ENCODE data around the gene SPECC1L. TPM values are rescaled to one million over a fixed set of nuclear protein-coding genes. Genes with fewer than 3 reads are reported as not detected.

Gene SPECC1L
- total RNA-seq, 4 donors from 2014 or later = 42.2 to 45.1 (median 43.6) TPM

DNA sequence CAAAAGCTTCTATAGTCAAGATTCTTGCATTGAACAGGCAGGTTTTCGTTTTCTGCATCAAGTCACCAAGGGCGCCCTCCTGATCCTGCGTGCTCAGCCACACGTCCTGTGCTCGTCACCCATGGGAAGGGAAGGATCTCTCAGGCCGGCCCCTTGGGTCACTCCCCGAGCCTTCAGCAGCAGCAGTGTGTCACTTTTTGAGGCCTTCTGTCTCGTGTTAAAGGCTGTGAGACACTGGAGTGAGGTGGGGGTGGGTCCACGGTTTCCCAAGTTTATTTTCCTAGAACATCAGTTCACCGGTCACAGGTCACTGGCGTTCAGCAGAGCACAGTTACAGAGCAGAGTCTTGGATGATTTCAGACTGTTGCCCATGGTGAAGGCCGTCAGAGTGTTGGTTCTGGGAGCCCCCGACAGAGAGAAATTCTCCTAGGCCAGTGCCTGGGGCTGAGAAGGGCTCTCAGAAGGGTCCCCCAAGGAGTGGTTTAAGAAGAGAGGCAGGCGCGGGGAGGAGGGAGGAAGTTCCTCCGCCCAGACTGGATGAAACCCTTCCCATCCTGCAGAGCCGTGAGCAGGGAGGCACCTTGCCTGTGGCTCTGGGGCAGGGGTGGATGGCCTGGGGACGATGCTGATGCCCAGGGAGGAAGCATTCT, 143.2 kb downstream of the SPECC1L start:
- Histone ChIP-seq H3K27ac (peak overlapping the region in 1 of 4 donors; percentile 25), H3K9me3 (no peaks in the 10 kb centered on the region), H3K27me3 (no peaks in the 10 kb centered on the region), H3K36me3 (peaks cover 0 to 87% (median 10%) of the 10 kb centered on the region in 3 donors), H3K4me1 (no peaks in the 10 kb centered on the region), H3K4me3 (no peak overlapping the region)
- DNase-seq (ENCODE audit: low spot score in 2 of 2) = peak in 1 of 2 donors; percentile 13
- whole genome bisulfite sequencing, 2 donors = 72 to 82% methylated on average over 18 of the region's 18 CpGs
- TF ChIP-seq EP300 (IDR thresholded peaks at IDR 0.05) (no peak), POLR2A (IDR thresholded peaks at IDR 0.05) (no peak)
- TF ChIP-seq, protein P1, sequence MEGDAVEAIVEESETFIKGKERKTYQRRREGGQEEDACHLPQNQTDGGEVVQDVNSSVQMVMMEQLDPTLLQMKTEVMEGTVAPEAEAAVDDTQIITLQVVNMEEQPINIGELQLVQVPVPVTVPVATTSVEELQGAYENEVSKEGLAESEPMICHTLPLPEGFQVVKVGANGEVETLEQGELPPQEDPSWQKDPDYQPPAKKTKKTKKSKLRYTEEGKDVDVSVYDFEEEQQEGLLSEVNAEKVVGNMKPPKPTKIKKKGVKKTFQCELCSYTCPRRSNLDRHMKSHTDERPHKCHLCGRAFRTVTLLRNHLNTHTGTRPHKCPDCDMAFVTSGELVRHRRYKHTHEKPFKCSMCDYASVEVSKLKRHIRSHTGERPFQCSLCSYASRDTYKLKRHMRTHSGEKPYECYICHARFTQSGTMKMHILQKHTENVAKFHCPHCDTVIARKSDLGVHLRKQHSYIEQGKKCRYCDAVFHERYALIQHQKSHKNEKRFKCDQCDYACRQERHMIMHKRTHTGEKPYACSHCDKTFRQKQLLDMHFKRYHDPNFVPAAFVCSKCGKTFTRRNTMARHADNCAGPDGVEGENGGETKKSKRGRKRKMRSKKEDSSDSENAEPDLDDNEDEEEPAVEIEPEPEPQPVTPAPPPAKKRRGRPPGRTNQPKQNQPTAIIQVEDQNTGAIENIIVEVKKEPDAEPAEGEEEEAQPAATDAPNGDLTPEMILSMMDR (IDR thresholded peaks at IDR 0.05) = no peak

DNA sequence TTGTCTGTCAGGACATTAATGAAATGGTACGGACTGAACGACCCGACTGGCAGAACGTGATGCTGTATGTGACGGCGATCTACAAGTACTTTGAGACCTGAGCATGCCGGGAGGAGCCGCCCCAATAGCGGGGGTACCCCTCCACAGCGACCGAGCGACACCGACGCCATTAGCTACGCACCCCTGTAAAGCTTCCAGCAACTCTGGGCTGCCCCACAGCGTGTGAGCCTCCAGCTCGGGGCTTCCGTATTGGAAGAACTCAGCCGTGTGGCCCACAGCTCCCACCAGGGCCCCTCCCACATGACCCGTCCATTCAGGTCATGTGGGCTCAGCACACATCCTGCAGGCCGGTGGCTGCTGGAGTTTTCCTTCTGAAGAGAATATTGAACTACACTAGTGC, 143.9 kb downstream of the SPECC1L start:
- H3K27ac ChIP-seq = peak overlapping the region in 1 of 4 donors; percentile 25
- DNase-seq (ENCODE audit: low spot score in 2 of 2) = no peak
- no peaks in the 10 kb centered on the region for H3K9me3 ChIP-seq
- H3K36me3 ChIP-seq = peaks cover 0 to 92% (median 10%) of the 10 kb centered on the region in 3 donors
- H3K27me3 ChIP-seq = no peaks in the 10 kb centered on the region
- TF ChIP-seq EP300 (IDR thresholded peaks at IDR 0.05) = no peak
- TF ChIP-seq, protein P1 (IDR thresholded peaks at IDR 0.05) = no peak
- no peak for TF ChIP-seq POLR2A (IDR thresholded peaks at IDR 0.05)
- peaks cover 0 to 3% (median 0%) of the 10 kb centered on the region in 4 donors for H3K4me1 ChIP-seq
- 81% methylated on average over 20 to 21 of the region's 21 CpGs for WGBS, 2 donors
- H3K4me3 ChIP-seq = no peak overlapping the region

DNA sequence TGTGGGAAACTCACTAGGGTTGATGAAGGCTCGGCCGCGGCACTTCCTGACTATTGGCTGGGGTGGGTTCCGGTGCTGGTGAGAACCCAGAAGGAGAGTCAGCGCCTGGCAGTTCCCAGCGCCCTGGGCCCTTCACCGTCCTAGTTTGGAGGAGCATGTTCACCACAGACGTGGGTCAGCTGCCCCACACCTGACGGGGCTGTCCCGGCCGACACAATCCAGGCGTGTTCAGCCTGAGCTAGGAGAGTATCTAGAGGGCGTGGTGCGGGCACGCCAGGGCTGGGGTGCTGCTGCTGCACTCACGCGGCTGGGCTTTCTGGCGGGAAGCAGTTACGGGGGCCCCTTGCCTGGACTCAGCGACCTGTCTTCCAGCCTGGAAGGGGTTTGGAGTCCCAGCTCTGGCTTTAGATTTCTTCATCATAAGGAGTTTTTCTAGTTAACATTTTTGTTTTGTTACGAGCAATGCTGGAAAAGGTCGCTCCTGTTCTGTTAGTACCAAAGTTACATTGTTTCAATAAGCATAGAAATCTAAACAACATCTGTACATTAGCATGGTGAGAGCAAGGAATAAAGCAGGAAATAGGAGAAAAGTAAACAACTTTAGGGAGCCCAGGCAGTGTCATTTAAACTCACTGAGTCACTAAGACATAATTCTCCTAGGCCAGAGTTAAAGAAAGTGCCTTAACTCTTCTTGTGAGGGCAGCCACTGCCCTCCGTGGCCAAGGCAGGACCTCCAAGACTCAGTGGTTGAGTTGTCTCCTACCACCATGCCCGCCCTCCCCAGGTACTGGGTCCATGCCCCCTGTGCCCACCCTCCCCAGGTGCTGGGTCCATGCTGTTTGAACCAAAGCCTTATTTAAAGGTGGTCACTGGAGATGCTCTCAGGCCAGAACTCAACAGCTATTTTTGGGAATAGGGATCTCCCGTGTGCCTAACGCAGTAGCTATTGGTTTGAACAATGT, 144.6 kb downstream of the SPECC1L start:
- 76 to 82% methylated on average over 26 of the region's 26 CpGs for WGBS, 2 donors
- H3K4me3 ChIP-seq = no peak overlapping the region
- TF ChIP-seq, protein P1 (IDR thresholded peaks at IDR 0.05) = no peak
- TF ChIP-seq POLR2A (IDR thresholded peaks at IDR 0.05) (no peak), EP300 (IDR thresholded peaks at IDR 0.05) (no peak)
- peaks cover 0 to 90% (median 10%) of the 10 kb centered on the region in 3 donors for H3K36me3 ChIP-seq
- H3K4me1 ChIP-seq = peaks cover 0 to 11% (median 0%) of the 10 kb centered on the region in 4 donors
- no peaks in the 10 kb centered on the region for H3K27me3 ChIP-seq
- H3K9me3 ChIP-seq = no peaks in the 10 kb centered on the region
- no peak for DNase-seq (ENCODE audit: low spot score in 2 of 2)
- no peak overlapping the region for H3K27ac ChIP-seq

DNA sequence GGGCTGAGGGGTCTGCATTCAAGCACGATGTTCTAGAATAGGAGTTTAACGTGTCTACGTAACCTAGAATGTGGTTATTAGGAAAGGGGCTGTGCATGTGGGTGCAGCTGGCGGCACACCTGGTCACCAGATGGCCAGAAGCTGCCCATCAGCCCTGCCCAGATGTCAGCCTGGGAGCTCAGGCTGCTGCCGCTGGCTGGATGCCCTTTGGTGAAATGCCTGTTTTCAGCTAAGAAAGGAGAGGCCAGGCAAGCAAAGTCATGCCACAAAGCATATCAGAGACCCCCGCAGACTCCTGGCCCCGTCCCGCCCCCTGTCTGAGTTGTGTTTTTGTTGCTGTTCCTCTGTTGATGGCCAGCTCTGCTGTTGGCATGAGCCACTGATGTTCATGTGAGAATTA, 145.5 kb downstream of the SPECC1L start:
- Histone ChIP-seq H3K4me1 (peaks cover 0 to 19% (median 0%) of the 10 kb centered on the region in 4 donors), H3K9me3 (no peaks in the 10 kb centered on the region), H3K4me3 (no peak overlapping the region), H3K27ac (no peak overlapping the region), H3K27me3 (no peaks in the 10 kb centered on the region), H3K36me3 (peaks cover 0 to 82% (median 10%) of the 10 kb centered on the region in 3 donors)
- no peak for TF ChIP-seq EP300 (IDR thresholded peaks at IDR 0.05)
- TF ChIP-seq POLR2A (IDR thresholded peaks at IDR 0.05) = no peak
- TF ChIP-seq, protein P1 (IDR thresholded peaks at IDR 0.05) = no peak
- no peak for DNase-seq (ENCODE audit: low spot score in 2 of 2)
- WGBS, 2 donors = 87 to 92% methylated on average over 8 of the region's 8 CpGs

Data from tibial nerve (tissue), 4 donors.